HCT116 (cell line): ENCODE results near the gene DEFB110. TPM values are rescaled to one million over a fixed set of nuclear protein-coding genes. Genes with fewer than 3 reads are reported as not detected.

Experiments used
- ATAC-seq: fragments of 200-7000 bp; cut with Tn5 transposase; 2 replicates; pipeline ENCODE4 v1.9.1; 2020; ENCODE audit warnings: mild to moderate bottlenecking, moderate library complexity
- BruUV-seq: library from RNA; stranded (reverse); fragments of 400-500 nt; replicated peaks from 2 replicates; lab custom pipeline; 2021; lab: Mats Ljungman, UMichigan
- CTCF ChIA-PET: fragments of 300-600 bp; sonication (Branson Sonifier 250); formaldehyde crosslinking; loops from one replicate; lab custom pipeline; 2021; ENCODE audit warnings: antibody characterized with exemption; lab: Charles Lee
- POLR2A ChIA-PET: fragments of 300-600, 350-600 bp; sonication (Branson Sonifier 250); formaldehyde crosslinking; loops from one replicate; lab custom pipeline; 2021; ENCODE audit warnings: antibody characterized with exemption; lab: Charles Lee
- RAD21 ChIA-PET, 2 experiments: fragments of 300-600 bp; sonication (Branson Sonifier 250); formaldehyde crosslinking; loops; one replicate each; lab custom pipeline; 2023; ENCODE audit warnings: low total read pairs in 2 of 2; ENCODE audit not compliant: uncharacterized antibody in 2 of 2, unreplicated experiment in 2 of 2, low non-redundant PET in 1 of 2; lab: Charles Lee
- DNase-seq: peaks from one replicate; pipeline ENCODE4 v3.0.0-alpha.2; 2010; ENCODE audit warnings: low read depth, low spot score
- H2AFZ ChIP-seq: fragments of 200-600 bp; shearing (Covaris generic), sonication (generic); 2 replicates; pipeline ENCODE4 v1.6.1; 2017; ENCODE audit warnings: low read depth, mixed run types, mixed read lengths, antibody characterized with exemption, low read length; ENCODE audit not compliant: poor library complexity, severe bottlenecking
- H3K27ac ChIP-seq: 2 replicates; pipeline ENCODE4 v1.5.1; 2012; ENCODE audit warnings: low read depth, low read length
- H3K27me3 ChIP-seq: fragments of 200-600 bp; sonication (generic); 2 replicates; pipeline ENCODE4 v1.6.1; 2016; ENCODE audit warnings: mixed run types, low read length, mixed read lengths; ENCODE audit not compliant: insufficient read depth
- H3K36me3 ChIP-seq, 2 experiments: fragments of 200-500 bp in 1 of 2; fragments of 200-600 bp in 1 of 2; sonication (Bioruptor generic) in 1 of 2; sonication (generic) in 1 of 2; 2 replicates each; pipeline versions ENCODE4 v1.5.1 to v1.6.1; 2014 to 2016; ENCODE audit warnings: low read length in 2 of 2, inconsistent platforms in 1 of 2, mixed read lengths in 1 of 2, mixed run types in 1 of 2; ENCODE audit not compliant: insufficient read depth in 2 of 2, control insufficient read depth in 1 of 2
- H3K4me1 ChIP-seq, 2 experiments: fragments of 200-600 bp in 1 of 2; sonication (generic) in 1 of 2; 2 replicates each; pipeline versions ENCODE4 v1.5.1 to v1.6.1; 2012 to 2017; ENCODE audit warnings: low read length in 2 of 2, inconsistent platforms in 1 of 2, mild to moderate bottlenecking in 1 of 2, mixed read lengths in 1 of 2, mixed run types in 1 of 2, moderate library complexity in 1 of 2; ENCODE audit not compliant: insufficient read depth in 2 of 2, control insufficient read depth in 1 of 2
- H3K4me2 ChIP-seq: fragments of 200-600 bp; sonication (generic); 2 replicates; pipeline ENCODE4 v1.6.1; 2017; ENCODE audit warnings: mixed run types, low read length, mixed read lengths
- H3K4me3 ChIP-seq, 2 experiments: fragments of 200-600 bp in 1 of 2; sonication (generic) in 1 of 2; replicated peaks in 1 of 2; 2 replicates each; pipeline ENCODE4 v1.5.1; 2011 to 2016; ENCODE audit warnings: low read length in 2 of 2, control low read depth in 1 of 2, low read depth in 1 of 2, mild to moderate bottlenecking in 1 of 2, mixed read lengths in 1 of 2, mixed run types in 1 of 2
- H3K79me2 ChIP-seq: fragments of 200-600 bp; sonication (generic); 2 replicates; pipeline ENCODE4 v1.6.1; 2017; ENCODE audit warnings: mild to moderate bottlenecking, mixed run types, low read length, moderate library complexity, mixed read lengths; ENCODE audit not compliant: insufficient read depth
- H3K9ac ChIP-seq: fragments of 200-600 bp; sonication (generic); 2 replicates; pipeline ENCODE4 v1.6.1; 2016; ENCODE audit warnings: low read length, mixed read lengths
- H3K9me2 ChIP-seq: fragments of 200-600 bp; sonication (generic), shearing (Covaris generic); 2 replicates; pipeline ENCODE4 v1.6.1; 2017; ENCODE audit warnings: mixed run types, mild to moderate bottlenecking, moderate library complexity; ENCODE audit not compliant: insufficient read depth
- H3K9me3 ChIP-seq, 2 experiments: fragments of 200-500 bp in 1 of 2; fragments of 200-600 bp in 1 of 2; sonication (Bioruptor generic) in 1 of 2; sonication (generic) in 1 of 2; 2 replicates each; pipeline ENCODE4 v1.6.1; 2014 to 2017; ENCODE audit warnings: low read length in 2 of 2, mixed read lengths in 2 of 2, inconsistent platforms in 1 of 2, low read depth in 1 of 2, mild to moderate bottlenecking in 1 of 2, mixed run types in 1 of 2, moderate library complexity in 1 of 2; ENCODE audit not compliant: control insufficient read depth in 1 of 2, insufficient read depth in 1 of 2
- H4K20me1 ChIP-seq: fragments of 200-600 bp; sonication (generic), shearing (Covaris generic); 2 replicates; pipeline ENCODE4 v1.6.1; 2017; ENCODE audit warnings: mixed run types, mild to moderate bottlenecking, moderate library complexity; ENCODE audit not compliant: insufficient read depth
- CBX3 ChIP-seq: IDR thresholded peaks from 2 replicates; pipeline ENCODE4 v1.6.1; 2012; ENCODE audit warnings: low read depth
- CEBPB ChIP-seq: IDR thresholded peaks from 2 replicates; pipeline ENCODE4 v1.6.1; 2012; ENCODE audit warnings: low read depth
- EGR1 ChIP-seq: IDR thresholded peaks from 2 replicates; pipeline ENCODE4 v1.6.1; 2012; ENCODE audit warnings: low read depth
- EZH2 ChIP-seq: fragments of 200-600 bp; sonication (generic); IDR thresholded peaks from 2 replicates; pipeline ENCODE4 v1.6.1; 2017; ENCODE audit warnings: antibody characterized with exemption, mixed run types
- EZH2phosphoT487 ChIP-seq: fragments of 200-600 bp; IDR thresholded peaks from 2 replicates; pipeline ENCODE4 v1.6.1; 2018; ENCODE audit warnings: antibody characterized with exemption, borderline replicate concordance
- FOSL1 ChIP-seq: IDR thresholded peaks from 2 replicates; pipeline ENCODE4 v1.6.1; 2012; ENCODE audit warnings: low read depth
- JUND ChIP-seq: IDR thresholded peaks from 2 replicates; pipeline ENCODE4 v1.6.1; 2012
- POLR2A ChIP-seq: IDR thresholded peaks from 2 replicates; pipeline ENCODE4 v1.7.0; 2011; ENCODE audit warnings: borderline replicate concordance; ENCODE audit not compliant: insufficient read depth, insufficient read length; ENCODE audit errors: extremely low read depth
- POLR2AphosphoS5 ChIP-seq: IDR thresholded peaks from 2 replicates; pipeline ENCODE4 v1.6.1; 2011; ENCODE audit warnings: mild to moderate bottlenecking, low read depth, low read length, moderate library complexity
- RAD21 ChIP-seq: IDR thresholded peaks from 2 replicates; pipeline ENCODE4 v1.6.1; 2012; ENCODE audit warnings: low read depth, mild to moderate bottlenecking
- SIN3A ChIP-seq: IDR thresholded peaks from 2 replicates; pipeline ENCODE4 v1.6.1; 2012; ENCODE audit warnings: low read depth
- SP1 ChIP-seq: IDR thresholded peaks from 2 replicates; pipeline ENCODE4 v1.6.1; 2012; ENCODE audit warnings: low read depth
- TCF7L2 ChIP-seq: IDR thresholded peaks from 2 replicates; pipeline ENCODE4 v1.7.0; 2011; ENCODE audit warnings: borderline replicate concordance, inconsistent platforms; ENCODE audit not compliant: insufficient read depth, insufficient read length; ENCODE audit errors: extremely low read depth
- YY1 ChIP-seq: IDR thresholded peaks from 2 replicates; pipeline ENCODE4 v1.6.1; 2011; ENCODE audit warnings: low read length, low read depth, moderate library complexity, mild to moderate bottlenecking; ENCODE audit not compliant: insufficient replicate concordance; ENCODE audit errors: extremely low read depth
- ZFX ChIP-seq: fragments of 450-650 bp; IDR thresholded peaks from 2 replicates; pipeline ENCODE4 v1.6.1; 2017
- ZNF274 ChIP-seq: fragments of 200-500 bp; sonication (Bioruptor generic); IDR thresholded peaks from 2 replicates; pipeline ENCODE4 v1.6.1; 2014; ENCODE audit warnings: mild to moderate bottlenecking, low read depth, low read length, inconsistent platforms
- intact Hi-C: fragments of 100-400 bp; cut with micrococcal nuclease; formaldehyde crosslinking; loops from 2 replicates; pipeline ENCODE4 v1.10.0; 2022
- total RNA-seq: library from RNA; stranded (reverse); gene quantifications from one replicate; pipeline ENCODE4 v1.2.1, GENCODE V29; 2021; ENCODE audit not compliant: unreplicated experiment
- TF ChIP-seq, protein P1 (sequence below): IDR thresholded peaks from 2 replicates; pipeline ENCODE4 v1.6.1; 2012
- TF ChIP-seq, protein P2 (sequence below), 3 experiments: fragments of 200-600 bp in 1 of 3; sonication (generic) in 1 of 3; IDR thresholded peaks in 2 of 3; conservative IDR thresholded peaks in 1 of 3; 2 replicates each; pipeline ENCODE4 v1.5.1; 2012 to 2017; ENCODE audit warnings: low read depth in 2 of 3, low read length in 2 of 3, antibody characterized with exemption in 1 of 3, borderline replicate concordance in 1 of 3, control low read depth in 1 of 3, mild to moderate bottlenecking in 1 of 3, mixed read lengths in 1 of 3, mixed run types in 1 of 3, moderate library complexity in 1 of 3; ENCODE audit not compliant: insufficient read depth in 1 of 3
- TF ChIP-seq, protein P3 (sequence below): IDR thresholded peaks from 2 replicates; pipeline ENCODE4 v1.6.1; 2011; ENCODE audit warnings: mild to moderate bottlenecking, low read length, moderate library complexity; ENCODE audit not compliant: insufficient replicate concordance; ENCODE audit errors: extremely low read depth
- TF ChIP-seq, protein P4 (sequence below): IDR thresholded peaks from 2 replicates; pipeline ENCODE4 v1.6.1; 2012; ENCODE audit warnings: low read depth

Gene DEFB110
- total RNA-seq, 1 experiment from 2014 or later = not detected

DNA sequence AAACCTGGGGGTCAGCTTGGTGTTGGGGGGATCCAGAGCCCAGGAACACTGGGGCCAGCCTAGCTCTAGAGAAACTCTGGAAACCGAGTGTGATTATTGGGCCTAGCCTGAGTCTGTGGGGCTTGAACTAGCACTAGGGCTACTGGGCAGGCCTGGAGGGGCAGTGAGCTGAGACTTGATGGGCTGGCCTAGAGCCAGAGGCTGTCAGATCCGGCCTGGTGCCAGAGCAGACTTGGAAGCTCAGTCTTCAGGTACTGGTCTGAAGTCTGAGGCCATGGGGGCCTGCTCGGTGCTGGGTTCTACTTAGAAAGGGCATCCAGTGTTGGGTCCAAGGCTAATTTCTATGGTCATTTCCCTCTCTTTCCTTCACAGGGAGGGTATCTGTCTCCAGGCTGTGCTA, 25.2 kb upstream of the DEFB110 start:
- Histone ChIP-seq H3K27me3 (no peaks in the 10 kb centered on the region), H3K79me2 (no peaks in the 10 kb centered on the region), H3K9me3 (no peaks in the 10 kb centered on the region), H2AFZ (no peak overlapping the region), H3K4me2 (no peak overlapping the region), H3K9ac (no peak overlapping the region), H3K9me2 (no peaks in the 10 kb centered on the region), H3K27ac (no peak overlapping the region), H3K36me3 (no peaks in the 10 kb centered on the region), H3K4me1 (no peaks in the 10 kb centered on the region), H4K20me1 (no peaks in the 10 kb centered on the region), H3K4me3 (no peak overlapping the region)
- CTCF ChIA-PET = no interaction called here
- no TSS peak for BruUV-seq
- DNase-seq (no peak), ATAC-seq (no peak)
- intact Hi-C loops = no loop called here
- TF ChIP-seq POLR2AphosphoS5 (no peak), SP1 (no peak), SIN3A (no peak), CEBPB (no peak), EGR1 (no peak), JUND (no peak), FOSL1 (no peak), POLR2A (no peak), ZNF274 (no peak), RAD21 (no peak), EZH2phosphoT487 (no peak), CBX3 (no peak), TCF7L2 (no peak), EZH2 (no peak), ZFX (no peak), YY1 (no peak)
- TF ChIP-seq, protein P1, sequence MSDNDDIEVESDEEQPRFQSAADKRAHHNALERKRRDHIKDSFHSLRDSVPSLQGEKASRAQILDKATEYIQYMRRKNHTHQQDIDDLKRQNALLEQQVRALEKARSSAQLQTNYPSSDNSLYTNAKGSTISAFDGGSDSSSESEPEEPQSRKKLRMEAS = no peak
- TF ChIP-seq, protein P2, sequence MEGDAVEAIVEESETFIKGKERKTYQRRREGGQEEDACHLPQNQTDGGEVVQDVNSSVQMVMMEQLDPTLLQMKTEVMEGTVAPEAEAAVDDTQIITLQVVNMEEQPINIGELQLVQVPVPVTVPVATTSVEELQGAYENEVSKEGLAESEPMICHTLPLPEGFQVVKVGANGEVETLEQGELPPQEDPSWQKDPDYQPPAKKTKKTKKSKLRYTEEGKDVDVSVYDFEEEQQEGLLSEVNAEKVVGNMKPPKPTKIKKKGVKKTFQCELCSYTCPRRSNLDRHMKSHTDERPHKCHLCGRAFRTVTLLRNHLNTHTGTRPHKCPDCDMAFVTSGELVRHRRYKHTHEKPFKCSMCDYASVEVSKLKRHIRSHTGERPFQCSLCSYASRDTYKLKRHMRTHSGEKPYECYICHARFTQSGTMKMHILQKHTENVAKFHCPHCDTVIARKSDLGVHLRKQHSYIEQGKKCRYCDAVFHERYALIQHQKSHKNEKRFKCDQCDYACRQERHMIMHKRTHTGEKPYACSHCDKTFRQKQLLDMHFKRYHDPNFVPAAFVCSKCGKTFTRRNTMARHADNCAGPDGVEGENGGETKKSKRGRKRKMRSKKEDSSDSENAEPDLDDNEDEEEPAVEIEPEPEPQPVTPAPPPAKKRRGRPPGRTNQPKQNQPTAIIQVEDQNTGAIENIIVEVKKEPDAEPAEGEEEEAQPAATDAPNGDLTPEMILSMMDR (IDR thresholded peaks at IDR 0.05 in 2 of 3, conservative IDR thresholded peaks at IDR 0.05 in 1 of 3; ENCODE audit: borderline replicate concordance in 1 of 3, insufficient read depth in 1 of 3, low read depth in 2 of 3, low read length in 2 of 3) = no peak
- TF ChIP-seq, protein P3, sequence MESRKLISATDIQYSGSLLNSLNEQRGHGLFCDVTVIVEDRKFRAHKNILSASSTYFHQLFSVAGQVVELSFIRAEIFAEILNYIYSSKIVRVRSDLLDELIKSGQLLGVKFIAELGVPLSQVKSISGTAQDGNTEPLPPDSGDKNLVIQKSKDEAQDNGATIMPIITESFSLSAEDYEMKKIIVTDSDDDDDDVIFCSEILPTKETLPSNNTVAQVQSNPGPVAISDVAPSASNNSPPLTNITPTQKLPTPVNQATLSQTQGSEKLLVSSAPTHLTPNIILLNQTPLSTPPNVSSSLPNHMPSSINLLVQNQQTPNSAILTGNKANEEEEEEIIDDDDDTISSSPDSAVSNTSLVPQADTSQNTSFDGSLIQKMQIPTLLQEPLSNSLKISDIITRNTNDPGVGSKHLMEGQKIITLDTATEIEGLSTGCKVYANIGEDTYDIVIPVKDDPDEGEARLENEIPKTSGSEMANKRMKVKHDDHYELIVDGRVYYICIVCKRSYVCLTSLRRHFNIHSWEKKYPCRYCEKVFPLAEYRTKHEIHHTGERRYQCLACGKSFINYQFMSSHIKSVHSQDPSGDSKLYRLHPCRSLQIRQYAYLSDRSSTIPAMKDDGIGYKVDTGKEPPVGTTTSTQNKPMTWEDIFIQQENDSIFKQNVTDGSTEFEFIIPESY = no peak
- TF ChIP-seq, protein P4, sequence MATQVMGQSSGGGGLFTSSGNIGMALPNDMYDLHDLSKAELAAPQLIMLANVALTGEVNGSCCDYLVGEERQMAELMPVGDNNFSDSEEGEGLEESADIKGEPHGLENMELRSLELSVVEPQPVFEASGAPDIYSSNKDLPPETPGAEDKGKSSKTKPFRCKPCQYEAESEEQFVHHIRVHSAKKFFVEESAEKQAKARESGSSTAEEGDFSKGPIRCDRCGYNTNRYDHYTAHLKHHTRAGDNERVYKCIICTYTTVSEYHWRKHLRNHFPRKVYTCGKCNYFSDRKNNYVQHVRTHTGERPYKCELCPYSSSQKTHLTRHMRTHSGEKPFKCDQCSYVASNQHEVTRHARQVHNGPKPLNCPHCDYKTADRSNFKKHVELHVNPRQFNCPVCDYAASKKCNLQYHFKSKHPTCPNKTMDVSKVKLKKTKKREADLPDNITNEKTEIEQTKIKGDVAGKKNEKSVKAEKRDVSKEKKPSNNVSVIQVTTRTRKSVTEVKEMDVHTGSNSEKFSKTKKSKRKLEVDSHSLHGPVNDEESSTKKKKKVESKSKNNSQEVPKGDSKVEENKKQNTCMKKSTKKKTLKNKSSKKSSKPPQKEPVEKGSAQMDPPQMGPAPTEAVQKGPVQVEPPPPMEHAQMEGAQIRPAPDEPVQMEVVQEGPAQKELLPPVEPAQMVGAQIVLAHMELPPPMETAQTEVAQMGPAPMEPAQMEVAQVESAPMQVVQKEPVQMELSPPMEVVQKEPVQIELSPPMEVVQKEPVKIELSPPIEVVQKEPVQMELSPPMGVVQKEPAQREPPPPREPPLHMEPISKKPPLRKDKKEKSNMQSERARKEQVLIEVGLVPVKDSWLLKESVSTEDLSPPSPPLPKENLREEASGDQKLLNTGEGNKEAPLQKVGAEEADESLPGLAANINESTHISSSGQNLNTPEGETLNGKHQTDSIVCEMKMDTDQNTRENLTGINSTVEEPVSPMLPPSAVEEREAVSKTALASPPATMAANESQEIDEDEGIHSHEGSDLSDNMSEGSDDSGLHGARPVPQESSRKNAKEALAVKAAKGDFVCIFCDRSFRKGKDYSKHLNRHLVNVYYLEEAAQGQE = no peak
- POLR2A ChIA-PET = no interaction called here
- RAD21 ChIA-PET = no interaction called here
